K562 (cell line): Measurements from ENCODE around the gene SLC25A2. TPM values are rescaled to one million over a fixed set of nuclear protein-coding genes. Genes with fewer than 3 reads are reported as not detected.

Source experiments
- ATAC-seq: fragments of 200-7000 bp; cut with Tn5 transposase; 3 replicates; pipeline ENCODE4 v1.9.1; 2020; ENCODE audit warnings: moderate library complexity
- BruUV-seq: library from RNA; stranded (reverse); fragments of 400-500 nt; replicated peaks from 2 replicates; lab custom pipeline; 2021; lab: Mats Ljungman, UMichigan
- CTCF ChIA-PET: fragments of 300-600 bp; formaldehyde crosslinking; extraction: SDS; loops from one replicate; lab custom pipeline; 2021; ENCODE audit warnings: low intra/inter-chr PET ratio; lab: Yijun Ruan, JAX
- POLR2A ChIA-PET: fragments of 300-600, 350-650 bp; sonication (Branson Sonifier 250); formaldehyde crosslinking; extraction: SDS; loops from one replicate; lab custom pipeline; 2021; ENCODE audit warnings: antibody characterized with exemption, inconsistent platforms; lab: Yijun Ruan, JAX
- DNase-seq, 4 experiments: peaks; one replicate each; pipeline versions ENCODE4 v3.0.0 to v3.0.0-alpha.2; 2011 to 2018; ENCODE audit warnings: low spot score in 3 of 4, mixed read lengths in 3 of 4; ENCODE audit errors: extremely low read depth in 1 of 4
- FAIRE-seq: peaks from 2 replicates; lab custom pipeline; 2011; peaks lifted over from hg19 to GRCh38; lab: Jason Lieb, UNC
- H2AFZ ChIP-seq: 2 replicates; pipeline ENCODE4 v1.6.0; 2011; ENCODE audit warnings: low read depth, low read length, control low read depth, inconsistent platforms
- H3K27ac ChIP-seq: fragments of 200-600 bp; 3 replicates; pipeline ENCODE4 v1.8.0; 2011; ENCODE audit warnings: low read depth, mild to moderate bottlenecking, control low read depth, inconsistent platforms, low read length, moderate library complexity, mixed read lengths; ENCODE audit errors: extremely low read depth
- H3K27me3 ChIP-seq, 2 experiments: fragments of 300-600 bp in 1 of 2; 2 replicates in 1 of 2; 3 replicates in 1 of 2; pipeline versions ENCODE4 v1.6.0 to v1.8.0; 2011; ENCODE audit warnings: inconsistent platforms in 2 of 2, low read length in 2 of 2, mild to moderate bottlenecking in 1 of 2, mixed read lengths in 1 of 2, moderate library complexity in 1 of 2; ENCODE audit not compliant: control insufficient read depth in 2 of 2, insufficient read depth in 2 of 2
- H3K36me3 ChIP-seq: fragments of 300-600 bp; 3 replicates; pipeline ENCODE4 v1.8.0; 2011; ENCODE audit warnings: mild to moderate bottlenecking, low read length, inconsistent platforms; ENCODE audit not compliant: control insufficient read depth, insufficient read depth
- H3K4me1 ChIP-seq, 2 experiments: fragments of 200-600 bp in 1 of 2; replicated peaks in 1 of 2; 2 replicates in 1 of 2; 3 replicates in 1 of 2; pipeline versions ENCODE4 v1.5.1 to v1.8.0; 2011; ENCODE audit warnings: inconsistent platforms in 2 of 2, low read length in 2 of 2, mild to moderate bottlenecking in 1 of 2, mixed read lengths in 1 of 2, moderate library complexity in 1 of 2; ENCODE audit not compliant: control insufficient read depth in 2 of 2, insufficient read depth in 2 of 2
- H3K4me2 ChIP-seq: 2 replicates; pipeline ENCODE4 v1.6.1; 2011; ENCODE audit warnings: low read length, control low read depth, inconsistent platforms, mixed read lengths; ENCODE audit not compliant: insufficient read depth
- H3K4me3 ChIP-seq: fragments of 200-600 bp; sonication (generic), shearing (Covaris generic); 2 replicates; pipeline ENCODE4 v1.5.1; 2016; ENCODE audit warnings: control low read depth, inconsistent platforms
- H3K79me2 ChIP-seq: fragments of 200-600 bp; 3 replicates; pipeline ENCODE4 v1.8.0; 2011; ENCODE audit warnings: low read length, inconsistent platforms; ENCODE audit not compliant: control insufficient read depth, insufficient read depth
- H3K9ac ChIP-seq, 2 experiments: 2 replicates each; pipeline versions ENCODE4 v1.6.0 to v1.6.1; 2011; ENCODE audit warnings: low read depth in 2 of 2, low read length in 2 of 2, control low read depth in 1 of 2, inconsistent platforms in 1 of 2, mild to moderate bottlenecking in 1 of 2, mixed read lengths in 1 of 2; ENCODE audit not compliant: insufficient read depth in 1 of 2
- H3K9me1 ChIP-seq: one replicate; pipeline ENCODE4 v1.6.0; 2011; ENCODE audit warnings: inconsistent platforms, mild to moderate bottlenecking, low read length, moderate library complexity; ENCODE audit not compliant: control insufficient read depth, insufficient read depth
- H3K9me3 ChIP-seq: replicated peaks from 2 replicates; pipeline ENCODE4 v1.5.1; 2011; ENCODE audit warnings: low read depth, low read length, inconsistent platforms; ENCODE audit not compliant: control insufficient read depth, insufficient read depth
- H4K20me1 ChIP-seq: replicated peaks from 2 replicates; pipeline ENCODE4 v1.6.1; 2011; ENCODE audit warnings: low read length, inconsistent platforms, mixed read lengths; ENCODE audit not compliant: control insufficient read depth, insufficient read depth
- CCNT2 ChIP-seq: IDR thresholded peaks from 2 replicates; pipeline ENCODE4 v1.6.1; 2011; ENCODE audit warnings: borderline replicate concordance, low read depth, mild to moderate bottlenecking, moderate library complexity, mixed read lengths, low read length; ENCODE audit not compliant: insufficient read length; ENCODE audit errors: extremely low read depth
- CEBPG ChIP-seq, 3 experiments: fragments of 200-800 bp in 1 of 3; sonication (Bioruptor generic) in 1 of 3; sonication (generic) in 1 of 3; formaldehyde crosslinking in 1 of 3; IDR thresholded peaks in 2 of 3; conservative IDR thresholded peaks in 1 of 3; 2 replicates each; pipeline versions ENCODE4 v1.6.1 to v1.8.0; 2016 to 2022; ENCODE audit warnings: missing compliant biosample characterization in 2 of 3, missing genetic modification characterization in 2 of 3, mild to moderate bottlenecking in 1 of 3, missing genetic modification reagents in 1 of 3
- ETV1 ChIP-seq: fragments of 450-650 bp; conservative IDR thresholded peaks from 2 replicates; pipeline ENCODE4 v1.6.1; 2016; ENCODE audit warnings: missing genetic modification characterization, control low read depth, low read depth, missing compliant biosample characterization
- HOXB6 ChIP-seq: fragments of 250-450 bp; sonication (Bioruptor Pico); IDR thresholded peaks from 2 replicates; pipeline ENCODE4 v1.5.1; 2022; ENCODE audit warnings: mild to moderate bottlenecking, borderline replicate concordance
- HSF4 ChIP-seq: fragments of 250-450 bp; sonication (Bioruptor Pico); IDR thresholded peaks from 2 replicates; pipeline ENCODE4 v2.1.2; 2022; ENCODE audit warnings: mild to moderate bottlenecking, moderate library complexity, borderline replicate concordance
- JUN ChIP-seq, 2 experiments: sonication (generic) in 1 of 2; formaldehyde crosslinking in 1 of 2; IDR thresholded peaks; 2 replicates each; pipeline versions ENCODE4 v1.6.1 to v1.8.0; 2012 to 2022; ENCODE audit warnings: borderline replicate concordance in 2 of 2, mild to moderate bottlenecking in 2 of 2, improper control_type of control experiment in 1 of 2, low read depth in 1 of 2, low read length in 1 of 2, missing genetic modification reagents in 1 of 2
- LARP7 ChIP-seq: fragments of 450-650 bp; IDR thresholded peaks from 2 replicates; pipeline ENCODE4 v1.6.1; 2016
- MAZ ChIP-seq, 2 experiments: fragments of 450-650 bp in 1 of 2; sonication (generic) in 1 of 2; formaldehyde crosslinking; IDR thresholded peaks in 1 of 2; conservative IDR thresholded peaks in 1 of 2; 2 replicates each; pipeline versions ENCODE4 v1.4.0 to v1.5.0; 2020; ENCODE audit warnings: mild to moderate bottlenecking in 1 of 2, missing genetic modification reagents in 1 of 2
- MYNN ChIP-seq, 2 experiments: sonication (generic); formaldehyde crosslinking in 1 of 2; IDR thresholded peaks; 2 replicates each; pipeline versions ENCODE4 v1.5.0 to v1.6.1; 2016 to 2020; ENCODE audit warnings: antibody characterized with exemption in 1 of 2, missing genetic modification reagents in 1 of 2
- PHTF2 ChIP-seq: fragments of 250-450 bp; sonication (Bioruptor Pico); IDR thresholded peaks from 2 replicates; pipeline ENCODE4 v1.5.0; 2021; ENCODE audit warnings: mild to moderate bottlenecking
- RB1 ChIP-seq: fragments of 450-650 bp; IDR thresholded peaks from 2 replicates; pipeline ENCODE4 v1.6.1; 2017; ENCODE audit warnings: low read depth, mild to moderate bottlenecking
- TAF1 ChIP-seq: IDR thresholded peaks from 2 replicates; pipeline ENCODE4 v1.6.1; 2011; ENCODE audit warnings: mild to moderate bottlenecking, low read length, moderate library complexity; ENCODE audit not compliant: insufficient read depth, control insufficient read depth, severe bottlenecking; ENCODE audit errors: extremely low read depth
- TARDBP ChIP-seq: fragments of 450-650 bp; IDR thresholded peaks from 2 replicates; pipeline ENCODE4 v1.6.1; 2016
- YY1 ChIP-seq, 3 experiments: IDR thresholded peaks; 2 replicates each; pipeline ENCODE4 v1.6.1; 2011; ENCODE audit warnings: low read length in 2 of 3, mild to moderate bottlenecking in 2 of 3, moderate library complexity in 2 of 3, borderline replicate concordance in 1 of 3, control low read depth in 1 of 3, low read depth in 1 of 3; ENCODE audit not compliant: insufficient read depth in 3 of 3, insufficient replicate concordance in 2 of 3, control insufficient read depth in 1 of 3, insufficient read length in 1 of 3; ENCODE audit errors: extremely low read depth in 1 of 3
- ZFP91 ChIP-seq: sonication (generic); formaldehyde crosslinking; IDR thresholded peaks from 2 replicates; pipeline ENCODE4 v1.8.0; 2022; ENCODE audit warnings: mild to moderate bottlenecking, missing genetic modification reagents
- ZNF175 ChIP-seq: fragments of 200-800 bp; sonication (Bioruptor generic); IDR thresholded peaks from 2 replicates; pipeline ENCODE4 v1.6.1; 2016; ENCODE audit warnings: low read depth, mild to moderate bottlenecking, missing genetic modification characterization, missing compliant biosample characterization
- ZNF436 ChIP-seq: fragments of 250-450, 450-650 bp; sonication (Bioruptor Pico); formaldehyde crosslinking; IDR thresholded peaks from 2 replicates; pipeline ENCODE4 v1.7.0; 2020; ENCODE audit warnings: mild to moderate bottlenecking
- WGBS: fragments of 100-300 bp; shearing (Covaris generic); methylation state at CpG from one replicate; pipeline ENCODE4 v1.1.6; 2016; ENCODE audit warnings: low coverage, mixed read lengths; ENCODE audit not compliant: insufficient coverage; ENCODE audit errors: missing lambda C conversion rate; 5-methylcytosine and 5-hydroxymethylcytosine counted together
- in situ Hi-C: fragments of 300-500 bp; cut with MboI; formaldehyde crosslinking; loops from 4 replicates; pipeline ENCODE4 v1.15.0; 2018; ENCODE audit warnings: inconsistent platforms, mixed read lengths
- intact Hi-C: fragments of 100-400 bp; cut with micrococcal nuclease; formaldehyde crosslinking; loops from 2 replicates; pipeline ENCODE4 v1.14.2; 2022
- polyA plus RNA-seq, 8 experiments: library from polyadenylated mRNA; depleted of rRNA in 4 of 8; stranded (reverse) in 5 of 8; unstranded in 3 of 8; fragments of >200 nt; fragmentation: Nextera tagmentation in 2 of 8; fragmentation: Illumina TruSeq in 1 of 8; extraction: Ambion mirVana in 2 of 8; extraction: Trizol in 1 of 8; gene quantifications; 2 replicates each; pipeline versions ENCODE4 v1.2.1 to v1.2.3, GENCODE V29; 2011 to 2014; ENCODE audit warnings: inconsistent platforms in 1 of 8, missing spikeins in 1 of 8
- total RNA-seq, 7 experiments: library from RNA; depleted of rRNA in 6 of 7; stranded (reverse); fragments of >200 nt in 6 of 7; fragmentation: Illumina TruSeq in 2 of 7; extraction: Trizol in 2 of 7; gene quantifications; 2 replicates each; pipeline versions ENCODE4 v1.2.1 to v1.2.3, GENCODE V29; 2011 to 2021; ENCODE audit warnings: low replicate concordance in 1 of 7

Gene SLC25A2
- total and polyA plus RNA-seq, 9 of the 15 experiments (the other 6 are each of a cell fraction or from before 2014, with no cell fraction given): 0.09 to 0.11 (median 0.11) TPM; not detected in 6

- H3K4me2 ChIP-seq: peak within 1 kb of the TSS; percentile 72
- ChIA-PET CTCF (interaction anchor here (0.7 to 2.0 kb wide), 4 partner anchors 20 to 217 kb away, joined by 3 to 4 read pairs (median 4); no protein-coding TSS in a partner anchor), POLR2A (interaction anchor here (1.1 kb wide), 1 partner anchor 221 kb away, joined by 4 read pairs; no protein-coding TSS in a partner anchor)
- ATAC-seq (peak; percentile 80), DNase-seq (peak; percentile 48 to 67 (median 50)), FAIRE-seq (peak; percentile 69)
- H3K9me3 ChIP-seq: no peaks in the 10 kb centered on the region
- BruUV-seq: no TSS peak
- H3K27ac ChIP-seq: no peak within 1 kb of the TSS
- peak within 1 kb of the TSS; percentile 89 for H2AFZ ChIP-seq
- H3K9ac ChIP-seq: peak within 1 kb of the TSS; percentile 37 to 39
- H4K20me1 ChIP-seq: no peaks in the 10 kb centered on the region
- no peaks in the 10 kb centered on the region for H3K36me3 ChIP-seq
- in situ Hi-C loops: no loop called here
- peaks cover 0 to 9% of the 10 kb centered on the region in 2 experiments; a peak in 3 of 5 replicates for H3K4me1 ChIP-seq
- 5% methylated on average over 9 of the region's 9 CpGs for WGBS
- H3K79me2 ChIP-seq: no peaks in the 10 kb centered on the region
- peak within 1 kb of the TSS; percentile 40 for H3K4me3 ChIP-seq
- peaks cover 10 to 26% of the 10 kb centered on the region in 2 experiments; a peak in 4 of 5 replicates for H3K27me3 ChIP-seq
- intact Hi-C loops: loop anchor here (5.0 kb wide), 1 partner anchor 169 kb away; no protein-coding TSS in a partner anchor
- no peaks in the 10 kb centered on the region for H3K9me1 ChIP-seq
- no peak for TF ChIP-seq TAF1
- TF ChIP-seq HOXB6 (CRISPR knock-in tag): no peak
- no peak for TF ChIP-seq PHTF2 (CRISPR knock-in tag)
- TF ChIP-seq TARDBP: no peak
- TF ChIP-seq ETV1: 0 out of 2 replicates have a peak, but pooled peaks have one; percentile 11
- TF ChIP-seq JUN (IDR thresholded peaks at IDR 0.05; ENCODE audit: borderline replicate concordance, low read depth, low read length): no peak
- TF ChIP-seq JUN (CRISPR knock-in tag; IDR thresholded peaks at IDR 0.05; ENCODE audit: borderline replicate concordance): no peak
- no peak for TF ChIP-seq CEBPG (CRISPR knock-in tag; IDR thresholded peaks at IDR 0.05)
- no peak for TF ChIP-seq CEBPG (tag; conservative IDR thresholded peaks at IDR 0.05 in 1 of 2, IDR thresholded peaks at IDR 0.05 in 1 of 2)
- TF ChIP-seq HSF4 (CRISPR knock-in tag): no peak
- no peak for TF ChIP-seq CCNT2
- no peak for TF ChIP-seq ZFP91 (CRISPR knock-in tag)
- no peak for TF ChIP-seq ZNF436
- no peak for TF ChIP-seq LARP7
- no peak for TF ChIP-seq RB1
- TF ChIP-seq YY1 (IDR thresholded peaks at IDR 0.05; ENCODE audit: borderline replicate concordance in 1 of 3, control insufficient read depth in 1 of 3, extremely low read depth in 1 of 3, insufficient read depth in 3 of 3, insufficient read length in 1 of 3, insufficient replicate concordance in 2 of 3, low read depth in 1 of 3, low read length in 2 of 3): peak in 1 of 3 experiments; percentile 73
- TF ChIP-seq MYNN (IDR thresholded peaks at IDR 0.05): no peak
- no peak for TF ChIP-seq MYNN (CRISPR knock-in tag; IDR thresholded peaks at IDR 0.05)
- TF ChIP-seq MAZ (CRISPR knock-in tag; conservative IDR thresholded peaks at IDR 0.05 in 1 of 2, IDR thresholded peaks at IDR 0.05 in 1 of 2): no peak
- no peak for TF ChIP-seq ZNF175 (CRISPR knock-in tag)
Measured at GRCh38 chr5:141343242-141343952, 39.5 kb upstream of the SLC25A2 start, which contains the start of gene PCDHGA3. Gene PCDHGA3 (plus strand): TSS chr5:141343829. CDS start chr5:141344034, 205 bp downstream.
